SHP77 (cell line): ENCODE results near the gene CTXN3.
"Not testable (repeated sequence)": the region's sequence is repeated elsewhere in the genome, so short reads cannot be mapped to it uniquely, and the experiment has no call there.

Experiments used
- DNase-seq, 2 experiments: peaks; one replicate each; lab custom pipeline; 2025; lab: John Stamatoyannopoulos, UW

The CTXN3 gene

GRCh38 chr5:127650649-127651048 is 1.8 kb downstream of the CTXN3 start:
- no peak for DNase-seq

- no peak for DNase-seq
Measured at GRCh38 chr5:127652952-127653611, 4.2 kb downstream of the CTXN3 start.

- no peak for DNase-seq
Measured at GRCh38 chr5:127656825-127657224, 7.9 kb downstream of the CTXN3 start.

GRCh38 chr5:127660047-127660733 is 11.3 kb downstream of the CTXN3 start:
- no peak for DNase-seq

DNA sequence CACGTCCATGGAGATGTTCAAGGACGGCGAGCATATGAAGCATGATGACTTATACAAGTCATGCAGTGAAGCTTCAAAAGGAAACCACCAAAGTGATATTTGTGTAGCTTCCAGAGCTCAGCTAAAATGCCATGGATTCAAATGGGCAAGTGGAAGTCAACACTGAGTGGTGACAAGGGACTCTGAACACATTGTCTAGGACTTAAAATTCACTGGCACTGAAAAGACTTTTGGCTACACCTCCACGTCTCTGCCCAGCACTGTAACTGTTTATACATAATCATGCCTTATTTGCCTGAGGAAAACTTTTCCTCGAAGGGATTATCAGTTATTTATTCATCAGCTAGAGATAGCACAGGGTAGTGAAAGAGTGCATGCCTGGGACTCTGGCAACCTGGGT is 15.2 kb downstream of the CTXN3 start:
- no peak for DNase-seq

DNA sequence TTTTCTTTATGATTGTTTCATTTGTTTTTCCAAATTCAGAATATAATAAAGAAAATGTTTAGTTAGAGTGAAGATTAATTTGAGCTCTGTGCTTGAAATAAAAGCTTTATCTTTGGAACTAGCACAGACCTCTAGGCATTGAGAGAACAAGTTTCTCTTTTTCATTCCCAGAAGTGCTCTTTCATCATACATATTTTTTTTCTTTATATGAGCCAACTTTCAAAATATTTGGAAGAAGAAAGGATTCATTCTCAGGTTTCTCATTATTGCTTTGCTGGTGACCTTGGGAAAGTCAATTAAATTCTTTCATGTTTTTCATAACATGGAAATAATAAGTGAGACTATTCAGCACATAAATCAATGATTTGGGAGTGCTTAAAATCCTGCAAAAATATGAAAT is 16.8 kb downstream of the CTXN3 start:
- no peak for DNase-seq

GRCh38 chr5:127666043-127666716 is 17.3 kb downstream of the CTXN3 start:
- DNase-seq: no peak

DNA sequence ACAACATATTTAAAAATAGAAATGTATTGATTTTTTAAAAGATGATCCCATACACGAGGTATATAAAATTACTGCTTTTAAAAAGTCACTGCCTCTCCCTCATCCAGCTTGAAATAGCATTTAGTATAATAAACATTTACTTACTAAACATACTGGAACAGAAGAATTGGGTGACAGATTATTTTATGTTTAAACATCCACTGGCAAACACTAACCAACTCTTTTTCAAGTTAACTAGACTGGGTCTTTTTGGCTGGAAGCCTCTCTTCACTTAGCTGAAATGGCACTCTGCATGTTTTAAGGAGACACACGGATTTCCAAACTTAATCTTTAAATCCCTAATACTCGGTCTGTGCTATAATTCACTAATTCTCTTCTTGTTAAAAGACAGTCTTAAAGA is 19.0 kb downstream of the CTXN3 start:
- no peak for DNase-seq

DNA sequence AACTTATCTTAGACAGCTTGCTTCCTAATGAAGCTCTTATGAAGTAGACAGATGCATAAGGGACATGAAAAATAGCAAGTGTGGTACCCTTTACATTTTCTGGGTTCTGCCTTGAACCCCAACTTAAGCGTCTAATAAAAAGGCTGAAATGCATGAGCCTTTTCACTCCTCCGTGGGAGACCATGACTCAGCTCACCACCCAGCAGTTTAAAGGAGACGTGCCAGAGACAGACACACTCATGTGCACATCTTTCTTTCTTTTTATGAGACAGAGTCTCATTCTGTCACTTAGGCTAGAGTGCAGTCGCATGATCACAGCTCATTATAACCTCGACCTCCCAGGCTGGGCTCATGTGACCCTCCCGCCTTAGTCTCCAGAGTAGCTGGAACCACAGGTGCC is 22.3 kb downstream of the CTXN3 start:
- no peak for DNase-seq

DNA sequence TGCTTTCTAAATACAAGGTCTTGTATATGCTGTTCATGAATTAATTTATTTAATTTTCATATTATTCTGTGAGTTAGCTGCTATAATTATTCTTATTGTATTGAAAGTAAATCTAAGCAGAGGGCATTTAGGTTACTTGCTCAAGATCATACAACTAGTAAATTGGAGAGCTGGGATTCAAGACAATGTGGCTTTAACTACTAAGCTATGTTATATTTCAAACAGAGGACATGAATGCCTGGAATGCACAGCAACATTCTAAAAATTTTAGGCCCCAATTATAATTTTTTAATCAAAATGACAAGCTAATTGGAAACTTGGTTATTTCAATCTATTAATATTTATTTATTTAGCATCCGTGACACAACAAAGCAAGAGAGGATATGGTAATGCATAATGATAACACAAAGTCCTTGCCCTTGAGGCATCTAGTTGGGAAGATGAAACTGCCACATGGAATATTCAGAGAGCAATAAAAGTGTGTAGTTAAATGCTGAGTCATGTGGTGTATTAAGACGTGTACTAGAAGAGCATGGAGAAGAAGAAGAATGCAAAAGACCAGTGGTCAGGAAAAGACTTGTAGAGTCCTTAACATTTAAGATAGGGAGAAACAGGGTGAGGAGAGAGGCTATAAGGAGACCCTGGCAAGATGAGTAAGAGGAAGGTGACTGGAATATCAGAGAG is 24.4 kb downstream of the CTXN3 start:
- no peak for DNase-seq

DNA sequence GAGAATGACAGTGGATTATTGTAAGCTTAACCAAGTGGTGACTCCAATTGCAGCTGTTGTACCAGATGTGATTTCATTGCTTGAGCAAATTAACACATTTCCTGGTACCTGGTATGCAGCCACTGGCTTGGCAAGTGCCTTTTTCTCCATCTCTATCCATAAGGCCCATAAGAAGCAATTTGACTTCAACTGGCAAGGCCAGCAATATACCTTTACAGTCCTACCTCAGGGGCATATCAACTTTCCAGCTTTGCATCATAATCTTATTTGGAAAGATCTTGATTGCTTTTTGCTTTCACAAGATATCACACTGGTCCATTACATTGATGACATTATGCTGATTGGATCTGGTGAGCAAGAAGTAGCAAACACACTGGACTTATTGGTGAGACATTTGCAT is 28.1 kb downstream of the CTXN3 start:
- not testable (repeated sequence) for DNase-seq

DNA sequence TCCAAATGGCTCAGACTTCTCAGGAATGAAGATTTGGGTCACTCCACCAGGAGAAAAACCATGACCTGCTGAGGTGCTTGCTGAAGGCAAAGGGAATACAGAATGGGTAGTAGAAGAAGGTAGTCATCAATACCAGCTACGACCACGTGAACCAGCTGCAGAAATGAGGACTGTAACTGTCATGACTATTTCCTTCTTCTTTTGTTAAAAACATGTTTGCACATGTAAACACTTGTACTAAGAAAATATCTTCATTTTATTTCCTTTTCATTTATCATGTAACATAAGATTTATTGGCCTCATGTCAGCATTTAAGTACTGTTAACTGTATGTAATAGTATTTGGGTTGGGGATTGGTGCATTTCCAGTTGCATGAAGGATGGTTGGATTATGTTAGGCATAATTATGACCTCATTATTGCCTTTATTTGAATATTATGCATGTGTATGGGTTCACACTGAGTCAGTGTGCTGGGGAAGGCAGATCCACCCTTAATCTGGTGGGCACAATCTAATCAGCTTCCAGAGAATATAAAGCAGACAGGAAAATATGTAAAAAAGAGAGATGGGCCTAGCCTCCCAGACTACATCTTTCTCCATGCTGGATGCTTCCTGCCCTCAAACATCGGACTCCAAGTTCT is 30.9 kb downstream of the CTXN3 start:
- not testable (repeated sequence) for DNase-seq

GRCh38 chr5:127680595-127680994 is 31.7 kb downstream of the CTXN3 start:
- no peak for DNase-seq

DNA sequence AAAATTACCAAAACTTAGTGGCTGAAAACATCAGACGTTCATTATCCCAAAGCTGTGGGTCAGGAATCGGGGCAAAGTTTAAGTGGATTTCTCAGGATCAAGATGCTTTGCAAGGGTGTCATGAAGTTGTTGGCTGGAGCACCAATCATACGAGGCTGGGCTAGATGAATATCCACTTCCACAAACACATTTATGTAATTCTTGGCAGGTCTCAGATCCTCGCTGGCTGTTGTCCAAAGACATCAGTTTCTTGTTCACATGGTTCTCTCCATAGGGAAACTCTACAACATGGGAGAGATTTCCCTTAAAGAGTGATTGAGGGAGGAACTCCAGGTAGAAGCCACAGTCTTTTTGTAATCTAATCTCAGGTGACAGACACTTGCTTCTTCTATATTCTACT is 34.1 kb downstream of the CTXN3 start:
- no peak for DNase-seq

DNA sequence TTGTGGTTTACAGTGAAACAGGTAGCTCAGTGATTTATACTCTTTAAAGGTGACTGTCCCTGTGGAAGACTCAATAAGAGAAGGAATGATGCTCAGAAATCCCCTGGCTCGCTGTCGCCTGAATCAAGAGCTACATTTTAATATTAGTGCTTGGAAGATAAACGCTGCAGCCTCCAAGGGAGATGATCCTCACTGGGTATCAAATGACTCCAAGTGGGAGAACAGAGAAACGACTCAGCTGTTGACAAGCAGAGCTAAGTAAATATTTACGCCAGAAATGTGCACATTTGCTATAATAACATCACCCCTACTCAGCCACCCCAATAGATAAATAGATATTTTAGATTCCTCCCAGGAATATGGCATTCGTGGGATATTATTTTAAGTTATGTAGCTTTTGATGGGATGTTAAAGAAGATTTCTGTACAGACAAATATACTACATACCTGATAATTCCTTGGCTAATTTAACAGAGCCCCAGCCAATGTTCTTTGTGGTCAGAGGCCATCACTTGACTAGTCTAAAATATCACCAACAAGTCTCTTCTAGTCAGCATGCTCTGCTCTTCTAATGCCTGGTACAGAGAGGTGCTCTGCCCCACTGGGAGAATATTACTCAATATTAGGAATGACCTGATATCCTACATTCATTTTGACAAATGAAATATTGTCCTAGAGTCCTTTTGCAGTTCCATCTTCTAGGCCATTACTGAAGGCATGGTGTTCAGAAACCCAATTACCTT is 36.0 kb downstream of the CTXN3 start:
- no peak for DNase-seq

DNA sequence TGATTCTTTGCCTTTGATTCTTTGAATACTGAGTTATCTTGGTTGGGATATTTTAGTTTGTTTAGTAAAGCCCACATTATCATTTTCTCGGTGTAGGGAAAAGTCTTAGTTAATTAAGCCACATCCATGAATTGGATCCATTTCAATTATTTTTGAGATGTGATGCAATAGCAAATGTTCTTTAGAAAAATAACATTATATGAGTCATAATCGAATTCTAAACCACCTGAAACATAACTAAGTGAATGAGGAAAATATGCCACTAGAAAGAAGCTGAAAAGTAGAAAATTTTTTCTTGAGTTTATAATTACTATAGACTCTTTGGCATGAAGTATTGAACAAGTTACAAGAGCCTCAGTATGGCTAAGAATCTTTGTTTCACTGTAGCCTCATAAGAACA is 36.8 kb downstream of the CTXN3 start:
- no peak for DNase-seq

GRCh38 chr5:127686424-127686823 is 37.5 kb downstream of the CTXN3 start:
- no peak for DNase-seq

GRCh38 chr5:127694518-127695171 is 45.8 kb downstream of the CTXN3 start:
- DNase-seq: no peak

DNA sequence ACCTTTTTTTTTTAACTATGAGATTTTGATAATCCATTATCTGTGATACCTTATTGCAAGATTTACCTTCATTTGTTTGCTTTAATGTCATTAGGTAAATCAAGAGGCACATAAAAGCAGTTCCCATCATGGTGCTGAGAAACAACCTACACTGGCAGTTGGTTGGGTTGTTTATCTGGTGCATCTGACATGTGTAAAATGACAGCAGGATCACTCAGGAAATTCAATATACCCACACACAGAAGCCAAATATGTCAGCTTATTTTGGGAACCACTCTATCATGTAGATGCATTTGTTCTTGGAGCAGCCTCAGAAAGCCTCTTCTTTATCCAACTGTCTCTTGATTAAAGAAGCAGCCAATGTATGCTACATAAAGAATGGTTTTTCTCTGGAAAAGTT is 46.5 kb downstream of the CTXN3 start:
- DNase-seq: no peak

DNA sequence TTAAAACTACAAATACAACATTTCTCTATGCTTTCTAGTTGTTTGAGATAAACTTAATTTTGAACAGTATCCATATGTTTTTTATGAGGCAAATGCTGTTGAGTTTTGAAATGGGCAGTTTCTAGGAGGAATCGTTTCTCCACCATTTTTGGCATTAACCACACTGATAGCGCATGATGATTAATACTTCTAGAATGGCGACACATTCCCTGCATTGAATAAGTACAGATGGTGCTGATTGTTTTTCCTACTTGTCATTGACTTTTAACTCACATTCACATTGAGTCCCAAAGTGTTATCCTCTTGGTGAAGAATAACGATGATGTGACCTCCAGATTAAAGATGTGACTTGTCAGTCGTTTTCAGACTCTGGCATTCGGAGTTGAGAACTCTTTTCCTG is 47.8 kb downstream of the CTXN3 start:
- no peak for DNase-seq
